ENCODE measurements around the gene ZNF138.

The ZNF138 gene

DNA sequence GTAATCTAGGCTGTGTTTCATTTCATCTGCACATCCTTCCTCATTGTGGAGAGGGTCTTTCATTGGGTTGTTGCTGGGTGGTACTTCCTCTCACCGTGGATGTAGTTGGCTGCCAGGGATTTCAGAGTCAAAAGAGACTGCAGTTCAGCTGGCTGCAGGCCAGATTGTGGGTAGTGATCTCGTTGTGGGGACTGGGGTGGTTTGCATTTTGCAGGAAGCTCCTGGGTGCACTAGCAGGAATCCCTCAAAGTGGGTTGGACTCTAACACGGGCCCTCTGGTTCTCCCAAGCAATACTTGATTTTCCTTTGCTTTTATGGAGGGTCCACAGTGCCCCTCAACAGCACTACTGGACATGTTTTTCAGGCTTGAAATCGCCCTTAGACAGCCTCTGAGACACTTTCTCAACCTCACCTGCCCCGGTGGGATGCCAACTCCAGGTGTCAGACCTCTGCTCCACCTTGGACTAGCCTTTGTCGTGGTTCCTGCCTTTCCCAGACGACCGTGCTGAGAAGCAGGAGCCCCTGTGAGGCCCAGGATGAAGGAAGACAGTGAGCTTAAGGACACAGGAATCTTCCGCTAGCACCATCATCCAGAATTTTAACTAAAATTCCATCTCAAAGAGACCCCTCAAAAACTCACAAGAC, 85.0 kb downstream of the ZNF138 start:
- H2AK5ac ChIP-seq (ENCODE audit: low read length), result no peak overlapping the region
- H3K27me3 ChIP-seq (ENCODE audit: insufficient read depth, low read length), result no peaks in the 10 kb centered on the region
- no peak overlapping the region for H2BK5ac ChIP-seq (ENCODE audit: low read depth, low read length, poor library complexity)
- no peak overlapping the region for H2AFZ ChIP-seq (ENCODE audit: insufficient read depth, low read length, poor library complexity)
- no peak overlapping the region for H3K9ac ChIP-seq (ENCODE audit: low read length)
- no peak overlapping the region for H4K91ac ChIP-seq (ENCODE audit: low read depth, low read length)
- no peak overlapping the region for H3K27ac ChIP-seq (ENCODE audit: low read depth, low read length)
- H3K79me1 ChIP-seq (ENCODE audit: low read length), result no peaks in the 10 kb centered on the region
- no peak overlapping the region for H4K8ac ChIP-seq (ENCODE audit: low read depth, low read length)
- H3K18ac ChIP-seq (ENCODE audit: low read length), result no peak overlapping the region
- no peak overlapping the region for H2BK12ac ChIP-seq (ENCODE audit: low read length)
- H3K4ac ChIP-seq (ENCODE audit: low read depth, low read length), result no peak overlapping the region
- WGBS (ENCODE audit: extremely low coverage, insufficient coverage, insufficient read length), result no CpG with 5 or more reads among the region's 9 CpGs
- no peaks in the 10 kb centered on the region for H3K36me3 ChIP-seq (ENCODE audit: control insufficient read depth in 1 of 2, insufficient read depth in 2 of 2, low read length in 2 of 2)
- no peak overlapping the region for H4K12ac ChIP-seq (ENCODE audit: low read depth, low read length)
- no peak overlapping the region for H3K4me3 ChIP-seq (ENCODE audit: low read depth, low read length)
- H3K14ac ChIP-seq (ENCODE audit: low read length), result no peak overlapping the region
- no peaks in the 10 kb centered on the region for H3K79me2 ChIP-seq (ENCODE audit: control insufficient read depth, insufficient read depth, low read length, poor library complexity)
- no peak overlapping the region for H3K23ac ChIP-seq (ENCODE audit: low read length)
- H3K4me2 ChIP-seq (ENCODE audit: low read length), result no peak overlapping the region
- no peak for DNase-seq
- peaks cover 58% of the 10 kb centered on the region for H3K9me3 ChIP-seq (ENCODE audit: insufficient read depth, low read depth, low read length)
- H3K4me1 ChIP-seq (ENCODE audit: control insufficient read depth in 1 of 2, insufficient read depth in 2 of 2, low read length in 2 of 2), result peaks cover 0 to 4% of the 10 kb centered on the region in 2 experiments
- H2BK120ac ChIP-seq (ENCODE audit: insufficient read depth, low read length, poor library complexity), result no peak overlapping the region

DNA sequence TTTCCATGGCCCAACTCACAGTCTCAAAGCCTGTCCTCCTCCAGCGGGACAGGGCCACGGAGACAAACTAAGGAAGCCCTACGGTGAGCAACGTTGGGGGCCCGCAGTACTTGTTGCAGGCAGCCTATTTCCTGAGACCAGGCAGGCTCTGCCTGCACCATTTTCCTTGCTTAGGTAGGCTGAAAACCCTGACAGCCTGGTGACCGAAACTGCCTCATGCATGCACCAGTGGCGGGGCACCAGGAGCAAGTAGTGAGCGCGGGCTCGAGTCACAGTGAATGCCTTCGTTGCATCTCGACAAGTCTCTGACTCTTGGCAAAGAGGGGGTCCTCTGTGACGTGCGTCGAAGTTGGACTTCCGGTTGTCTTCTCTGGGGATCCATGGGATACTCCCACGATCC, 85.6 kb downstream of the ZNF138 start:
- no peak overlapping the region for H2AFZ ChIP-seq (ENCODE audit: insufficient read depth, low read length, poor library complexity)
- H2AK5ac ChIP-seq (ENCODE audit: low read length), result no peak overlapping the region
- no peaks in the 10 kb centered on the region for H3K27me3 ChIP-seq (ENCODE audit: insufficient read depth, low read length)
- H3K79me1 ChIP-seq (ENCODE audit: low read length), result no peaks in the 10 kb centered on the region
- no peak overlapping the region for H2BK120ac ChIP-seq (ENCODE audit: insufficient read depth, low read length, poor library complexity)
- H4K91ac ChIP-seq (ENCODE audit: low read depth, low read length), result no peak overlapping the region
- H3K79me2 ChIP-seq (ENCODE audit: control insufficient read depth, insufficient read depth, low read length, poor library complexity), result no peaks in the 10 kb centered on the region
- H3K4me2 ChIP-seq (ENCODE audit: low read length), result no peak overlapping the region
- H3K27ac ChIP-seq (ENCODE audit: low read depth, low read length), result no peak overlapping the region
- H3K14ac ChIP-seq (ENCODE audit: low read length), result no peak overlapping the region
- H2BK12ac ChIP-seq (ENCODE audit: low read length), result no peak overlapping the region
- H3K4me1 ChIP-seq (ENCODE audit: control insufficient read depth in 1 of 2, insufficient read depth in 2 of 2, low read length in 2 of 2), result peaks cover 0 to 4% of the 10 kb centered on the region in 2 experiments
- H3K4ac ChIP-seq (ENCODE audit: low read depth, low read length), result no peak overlapping the region
- no peak overlapping the region for H3K18ac ChIP-seq (ENCODE audit: low read length)
- H3K36me3 ChIP-seq (ENCODE audit: control insufficient read depth in 1 of 2, insufficient read depth in 2 of 2, low read length in 2 of 2), result no peaks in the 10 kb centered on the region
- H3K4me3 ChIP-seq (ENCODE audit: low read depth, low read length), result no peak overlapping the region
- H3K9ac ChIP-seq (ENCODE audit: low read length), result no peak overlapping the region
- no peak overlapping the region for H3K23ac ChIP-seq (ENCODE audit: low read length)
- H2BK5ac ChIP-seq (ENCODE audit: low read depth, low read length, poor library complexity), result no peak overlapping the region
- no peak overlapping the region for H4K8ac ChIP-seq (ENCODE audit: low read depth, low read length)
- H3K9me3 ChIP-seq (ENCODE audit: insufficient read depth, low read depth, low read length), result peaks cover 55% of the 10 kb centered on the region
- no CpG with 5 or more reads among the region's 17 CpGs for WGBS (ENCODE audit: extremely low coverage, insufficient coverage, insufficient read length)
- DNase-seq, result no peak
- H4K12ac ChIP-seq (ENCODE audit: low read depth, low read length), result no peak overlapping the region

DNA sequence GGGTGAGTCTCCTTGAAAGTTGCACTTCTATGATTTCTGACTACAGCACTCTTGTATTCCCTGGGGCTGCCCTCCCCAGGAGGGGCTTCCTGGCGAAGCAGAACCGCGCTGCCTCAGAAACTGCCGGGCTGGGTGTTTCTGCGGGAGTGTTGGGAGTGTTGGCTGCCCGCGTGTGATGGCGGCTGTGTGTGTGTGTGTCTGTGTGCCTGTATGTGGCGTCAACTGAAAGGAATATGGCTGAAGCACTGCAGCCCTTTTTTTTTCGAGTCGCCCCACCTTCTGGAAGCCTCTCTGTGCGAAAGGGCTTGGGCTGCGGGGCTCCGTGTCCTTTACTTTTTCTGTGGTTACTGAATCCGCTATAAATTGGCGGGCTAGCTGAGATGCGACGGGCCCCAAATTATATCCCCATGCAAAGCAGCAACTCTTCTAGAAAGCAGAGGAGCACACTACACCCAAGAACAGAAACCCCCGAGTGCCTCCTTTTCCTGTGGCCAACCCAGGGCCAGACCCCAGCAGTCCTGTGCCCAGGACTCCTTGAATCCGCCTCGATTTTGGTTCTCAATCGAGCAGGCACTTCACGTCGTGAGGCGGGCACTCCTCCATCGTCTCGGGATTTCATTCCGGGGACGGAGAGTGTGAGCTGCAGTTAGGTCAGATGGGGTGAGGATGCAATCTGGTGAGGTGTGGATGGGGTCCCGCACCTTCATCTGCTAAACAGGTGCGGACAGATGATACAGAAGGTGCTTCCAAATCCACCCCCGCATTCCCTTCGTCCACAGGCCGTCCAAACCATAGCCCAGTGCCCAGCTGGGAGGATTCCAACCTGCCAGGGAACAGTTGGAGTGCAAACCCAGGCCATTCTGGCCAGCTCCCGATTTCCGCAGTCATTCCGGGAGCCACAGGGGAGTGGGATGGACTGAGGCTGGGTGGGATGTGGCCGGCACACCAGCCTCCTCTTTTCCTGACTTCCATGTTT, 86.4 kb downstream of the ZNF138 start:
- Histone ChIP-seq H3K79me2 (ENCODE audit: control insufficient read depth, insufficient read depth, low read length, poor library complexity) (no peaks in the 10 kb centered on the region), H3K4me1 (ENCODE audit: control insufficient read depth in 1 of 2, insufficient read depth in 2 of 2, low read length in 2 of 2) (peaks cover 0 to 4% of the 10 kb centered on the region in 2 experiments), H3K79me1 (ENCODE audit: low read length) (no peaks in the 10 kb centered on the region), H3K36me3 (ENCODE audit: control insufficient read depth in 1 of 2, insufficient read depth in 2 of 2, low read length in 2 of 2) (no peaks in the 10 kb centered on the region), H4K12ac (ENCODE audit: low read depth, low read length) (no peak overlapping the region), H3K27ac (ENCODE audit: low read depth, low read length) (no peak overlapping the region), H3K9me3 (ENCODE audit: insufficient read depth, low read depth, low read length) (peaks cover 49% of the 10 kb centered on the region), H2AK5ac (ENCODE audit: low read length) (no peak overlapping the region), H2BK5ac (ENCODE audit: low read depth, low read length, poor library complexity) (no peak overlapping the region), H3K4me2 (ENCODE audit: low read length) (no peak overlapping the region), H3K14ac (ENCODE audit: low read length) (no peak overlapping the region), H4K91ac (ENCODE audit: low read depth, low read length) (no peak overlapping the region), H3K27me3 (ENCODE audit: insufficient read depth, low read length) (no peaks in the 10 kb centered on the region), H4K8ac (ENCODE audit: low read depth, low read length) (no peak overlapping the region), H2BK120ac (ENCODE audit: insufficient read depth, low read length, poor library complexity) (no peak overlapping the region), H3K9ac (ENCODE audit: low read length) (no peak overlapping the region), H2AFZ (ENCODE audit: insufficient read depth, low read length, poor library complexity) (no peak overlapping the region), H3K4ac (ENCODE audit: low read depth, low read length) (no peak overlapping the region), H3K4me3 (ENCODE audit: low read depth, low read length) (no peak overlapping the region), H2BK12ac (ENCODE audit: low read length) (no peak overlapping the region), H3K18ac (ENCODE audit: low read length) (no peak overlapping the region), H3K23ac (ENCODE audit: low read length) (no peak overlapping the region)
- WGBS (ENCODE audit: extremely low coverage, insufficient coverage, insufficient read length), result no CpG with 5 or more reads among the region's 38 CpGs
- no peak for DNase-seq

DNA sequence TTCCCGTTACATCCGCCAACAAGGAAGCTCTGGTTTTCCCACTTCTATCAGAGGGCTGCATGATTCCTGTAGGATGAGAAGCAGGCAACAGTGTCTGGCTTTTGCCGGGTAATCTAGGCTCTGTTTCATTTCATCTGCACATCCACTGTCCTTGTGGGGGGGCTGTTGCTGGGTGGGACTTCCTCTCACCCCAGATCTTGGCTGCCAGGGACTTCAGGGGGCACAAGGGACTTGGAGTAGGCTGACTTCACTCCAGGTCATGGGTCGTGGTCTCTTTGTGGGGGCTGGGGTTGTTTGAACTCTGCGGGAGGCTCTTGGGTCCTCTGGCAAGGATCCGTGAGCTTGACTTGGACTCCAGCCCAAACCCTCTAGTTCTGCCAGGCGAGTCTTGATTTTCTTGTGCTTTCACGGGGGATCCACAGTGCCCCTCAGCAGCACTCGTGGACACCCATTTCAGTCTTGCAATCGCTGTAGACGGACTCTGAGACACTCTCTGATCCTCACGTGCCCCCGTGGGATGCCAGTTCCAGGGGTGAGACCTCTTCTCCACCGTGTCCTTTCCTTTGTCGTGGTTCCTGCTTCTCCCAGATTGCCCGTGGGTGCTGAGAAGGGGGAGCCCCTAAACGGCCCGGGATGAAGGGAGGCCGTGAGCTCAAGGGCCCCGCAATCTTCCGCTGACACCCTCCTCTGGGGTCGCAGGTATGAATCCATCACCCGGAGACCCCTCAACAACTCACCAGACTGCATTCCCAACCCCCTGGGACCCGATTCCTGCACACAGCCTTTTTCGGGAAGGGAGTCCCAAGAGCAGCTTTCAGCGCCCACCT, 87.4 kb downstream of the ZNF138 start:
- no peaks in the 10 kb centered on the region for H3K36me3 ChIP-seq (ENCODE audit: control insufficient read depth in 1 of 2, insufficient read depth in 2 of 2, low read length in 2 of 2)
- no peak overlapping the region for H2BK5ac ChIP-seq (ENCODE audit: low read depth, low read length, poor library complexity)
- H3K79me2 ChIP-seq (ENCODE audit: control insufficient read depth, insufficient read depth, low read length, poor library complexity), result no peaks in the 10 kb centered on the region
- H3K4me2 ChIP-seq (ENCODE audit: low read length), result no peak overlapping the region
- no peak overlapping the region for H3K9ac ChIP-seq (ENCODE audit: low read length)
- H2BK12ac ChIP-seq (ENCODE audit: low read length), result no peak overlapping the region
- H3K27me3 ChIP-seq (ENCODE audit: insufficient read depth, low read length), result no peaks in the 10 kb centered on the region
- H4K12ac ChIP-seq (ENCODE audit: low read depth, low read length), result no peak overlapping the region
- H3K14ac ChIP-seq (ENCODE audit: low read length), result no peak overlapping the region
- peaks cover 47% of the 10 kb centered on the region for H3K9me3 ChIP-seq (ENCODE audit: insufficient read depth, low read depth, low read length)
- no peaks in the 10 kb centered on the region for H3K79me1 ChIP-seq (ENCODE audit: low read length)
- no peak overlapping the region for H3K4ac ChIP-seq (ENCODE audit: low read depth, low read length)
- no peak for DNase-seq
- no peak overlapping the region for H2AFZ ChIP-seq (ENCODE audit: insufficient read depth, low read length, poor library complexity)
- WGBS (ENCODE audit: extremely low coverage, insufficient coverage, insufficient read length), result no CpG with 5 or more reads among the region's 26 CpGs
- no peak overlapping the region for H3K27ac ChIP-seq (ENCODE audit: low read depth, low read length)
- peaks cover 0 to 4% of the 10 kb centered on the region in 2 experiments for H3K4me1 ChIP-seq (ENCODE audit: control insufficient read depth in 1 of 2, insufficient read depth in 2 of 2, low read length in 2 of 2)
- no peak overlapping the region for H4K8ac ChIP-seq (ENCODE audit: low read depth, low read length)
- H2AK5ac ChIP-seq (ENCODE audit: low read length), result no peak overlapping the region
- no peak overlapping the region for H3K4me3 ChIP-seq (ENCODE audit: low read depth, low read length)
- H3K23ac ChIP-seq (ENCODE audit: low read length), result no peak overlapping the region
- H4K91ac ChIP-seq (ENCODE audit: low read depth, low read length), result no peak overlapping the region
- no peak overlapping the region for H3K18ac ChIP-seq (ENCODE audit: low read length)
- no peak overlapping the region for H2BK120ac ChIP-seq (ENCODE audit: insufficient read depth, low read length, poor library complexity)
